ENCODE measurements around the gene KCNC2. TPM values are rescaled to one million over a fixed set of nuclear protein-coding genes. Genes with fewer than 3 reads are reported as not detected.
A peak's percentile ranks its signal among the peaks of the same experiment; 100 is the strongest.

The KCNC2 gene
- total RNA-seq, 6 experiments from 2014 or later = not detected

DNA sequence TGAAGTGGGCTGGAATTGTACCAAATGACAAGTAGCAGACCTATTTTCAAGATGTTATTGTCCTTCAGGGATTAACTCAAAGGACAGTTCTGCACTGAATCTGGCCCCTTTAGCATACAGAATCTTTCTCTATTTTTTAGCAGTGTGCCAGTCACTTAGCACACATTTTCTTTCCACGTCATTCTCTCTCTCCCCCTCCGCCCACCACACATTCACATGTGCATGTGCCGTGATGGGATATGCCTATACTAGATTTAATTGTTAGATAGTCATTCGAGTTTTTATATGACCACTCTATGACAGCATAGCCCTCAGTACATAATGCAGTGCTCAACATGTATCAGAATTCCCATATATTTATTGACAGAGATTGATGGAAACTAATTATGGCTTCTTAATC is 129.1 kb downstream of the KCNC2 start:
- Mint-ChIP-seq H3K27ac (no peak overlapping the region), H3K4me1 (ENCODE audit: low read depth) (peaks cover 7% of the 10 kb centered on the region), H3K4me3 (no peak overlapping the region), H3K27me3 (ENCODE audit: insufficient read depth) (peaks cover 4% of the 10 kb centered on the region; the same call in 1 of the 2 replicates), H3K36me3 (ENCODE audit: low read depth) (no peaks in the 10 kb centered on the region), H3K9me3 (no peaks in the 10 kb centered on the region)
- TF ChIP-seq, protein P1, sequence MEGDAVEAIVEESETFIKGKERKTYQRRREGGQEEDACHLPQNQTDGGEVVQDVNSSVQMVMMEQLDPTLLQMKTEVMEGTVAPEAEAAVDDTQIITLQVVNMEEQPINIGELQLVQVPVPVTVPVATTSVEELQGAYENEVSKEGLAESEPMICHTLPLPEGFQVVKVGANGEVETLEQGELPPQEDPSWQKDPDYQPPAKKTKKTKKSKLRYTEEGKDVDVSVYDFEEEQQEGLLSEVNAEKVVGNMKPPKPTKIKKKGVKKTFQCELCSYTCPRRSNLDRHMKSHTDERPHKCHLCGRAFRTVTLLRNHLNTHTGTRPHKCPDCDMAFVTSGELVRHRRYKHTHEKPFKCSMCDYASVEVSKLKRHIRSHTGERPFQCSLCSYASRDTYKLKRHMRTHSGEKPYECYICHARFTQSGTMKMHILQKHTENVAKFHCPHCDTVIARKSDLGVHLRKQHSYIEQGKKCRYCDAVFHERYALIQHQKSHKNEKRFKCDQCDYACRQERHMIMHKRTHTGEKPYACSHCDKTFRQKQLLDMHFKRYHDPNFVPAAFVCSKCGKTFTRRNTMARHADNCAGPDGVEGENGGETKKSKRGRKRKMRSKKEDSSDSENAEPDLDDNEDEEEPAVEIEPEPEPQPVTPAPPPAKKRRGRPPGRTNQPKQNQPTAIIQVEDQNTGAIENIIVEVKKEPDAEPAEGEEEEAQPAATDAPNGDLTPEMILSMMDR (IDR thresholded peaks at IDR 0.05) = no peak
- no peak for DNase-seq

- Mint-ChIP-seq H3K27ac (no peak overlapping the region), H3K9me3 (no peaks in the 10 kb centered on the region), H3K36me3 (ENCODE audit: low read depth) (no peaks in the 10 kb centered on the region), H3K4me1 (ENCODE audit: low read depth) (no peaks in the 10 kb centered on the region), H3K4me3 (no peak overlapping the region), H3K27me3 (ENCODE audit: insufficient read depth) (peaks cover 3% of the 10 kb centered on the region; the same call in 1 of the 2 replicates)
- TF ChIP-seq, protein P1 (IDR thresholded peaks at IDR 0.05) = no peak
- no peak for DNase-seq
These were observed 144.2 kb downstream of the KCNC2 start for GRCh38 chr12:75065482-75065881.

DNA sequence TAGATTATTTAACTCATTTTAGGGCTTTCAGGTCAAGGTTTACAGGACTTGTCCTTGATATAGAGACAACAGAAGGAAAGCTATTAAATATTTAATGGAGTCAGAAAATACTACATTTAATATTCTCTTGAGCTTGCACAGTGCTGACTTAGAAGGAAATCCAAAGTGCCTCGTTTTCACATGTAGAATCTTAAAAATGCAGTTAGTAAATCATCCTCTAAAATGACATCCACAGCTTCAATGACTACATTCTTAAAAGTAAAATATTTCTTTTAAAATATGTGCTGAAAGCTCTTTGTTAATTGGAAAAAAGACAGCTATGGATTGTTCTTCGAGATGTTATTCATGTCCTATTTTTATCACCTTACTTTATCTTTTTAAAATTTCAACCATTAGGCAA is 146.9 kb downstream of the KCNC2 start:
- Mint-ChIP-seq H3K36me3 (ENCODE audit: low read depth) (no peaks in the 10 kb centered on the region), H3K27me3 (ENCODE audit: insufficient read depth) (no peaks in the 10 kb centered on the region), H3K4me3 (no peak overlapping the region), H3K4me1 (ENCODE audit: low read depth) (no peaks in the 10 kb centered on the region), H3K9me3 (no peaks in the 10 kb centered on the region), H3K27ac (no peak overlapping the region)
- DNase-seq = no peak
- TF ChIP-seq, protein P1 (IDR thresholded peaks at IDR 0.05) = no peak

- no peak for DNase-seq
- TF ChIP-seq, protein P1 (IDR thresholded peaks at IDR 0.05) = peak; percentile 31; the same call in 1 of the 2 replicates
- Mint-ChIP-seq H3K9me3 (no peaks in the 10 kb centered on the region), H3K4me3 (no peak overlapping the region), H3K4me1 (ENCODE audit: low read depth) (no peaks in the 10 kb centered on the region), H3K27me3 (ENCODE audit: insufficient read depth) (no peaks in the 10 kb centered on the region), H3K27ac (no peak overlapping the region), H3K36me3 (ENCODE audit: low read depth) (no peaks in the 10 kb centered on the region)
These were observed 151.4 kb downstream of the KCNC2 start for GRCh38 chr12:75058228-75058627.

GRCh38 chr12:75048767-75049166 is 160.9 kb downstream of the KCNC2 start:
- H3K4me1 Mint-ChIP-seq (ENCODE audit: low read depth) = no peaks in the 10 kb centered on the region
- no peaks in the 10 kb centered on the region for H3K36me3 Mint-ChIP-seq (ENCODE audit: low read depth)
- no peak for DNase-seq
- H3K9me3 Mint-ChIP-seq = no peaks in the 10 kb centered on the region
- H3K27ac Mint-ChIP-seq = no peak overlapping the region
- no peaks in the 10 kb centered on the region for H3K27me3 Mint-ChIP-seq (ENCODE audit: insufficient read depth)
- TF ChIP-seq, protein P1 (IDR thresholded peaks at IDR 0.05) = no peak
- no peak overlapping the region for H3K4me3 Mint-ChIP-seq
